WTC11 (cell line): Measurements from ENCODE around the gene RPP30.

Experiments
- CREM ChIP-seq: sonication (generic); formaldehyde crosslinking; IDR thresholded peaks from 2 replicates; pipeline ENCODE4 v1.8.1; 2022; ENCODE audit warnings: mild to moderate bottlenecking, missing genetic modification reagents, moderate library complexity
- NFYB ChIP-seq: sonication (generic); formaldehyde crosslinking; conservative IDR thresholded peaks from 2 replicates; pipeline ENCODE4 v1.8.0; 2022; ENCODE audit warnings: low read depth, missing genetic modification reagents
- NR2C2 ChIP-seq: sonication (generic); formaldehyde crosslinking; IDR thresholded peaks from 2 replicates; pipeline ENCODE4 v1.8.0; 2022; ENCODE audit warnings: mild to moderate bottlenecking, missing genetic modification reagents
- NR3C1 ChIP-seq: sonication (generic); formaldehyde crosslinking; conservative IDR thresholded peaks from 2 replicates; pipeline ENCODE4 v1.8.1; 2023; ENCODE audit warnings: low read depth, mild to moderate bottlenecking, missing genetic modification reagents
- SP1 ChIP-seq: sonication (generic); formaldehyde crosslinking; conservative IDR thresholded peaks from 2 replicates; pipeline ENCODE4 v1.8.1; 2022; ENCODE audit warnings: missing genetic modification reagents
- TF ChIP-seq, protein P1 (sequence below): sonication (generic); formaldehyde crosslinking; IDR thresholded peaks from 2 replicates; pipeline ENCODE4 v1.8.1; 2023; ENCODE audit warnings: mild to moderate bottlenecking, missing genetic modification reagents, moderate library complexity
- TF ChIP-seq, protein P2 (sequence below): sonication (generic); formaldehyde crosslinking; IDR thresholded peaks from 2 replicates; pipeline ENCODE4 v1.8.0; 2023; ENCODE audit warnings: mild to moderate bottlenecking, missing genetic modification reagents
- TF ChIP-seq, protein P3 (sequence below): fragments of 200-600 bp; IDR thresholded peaks from 2 replicates; pipeline ENCODE4 v1.8.0; 2022; ENCODE audit warnings: antibody characterized with exemption
- TF ChIP-seq, protein P4 (sequence below): fragments of 250-450 bp; sonication (Bioruptor Pico); IDR thresholded peaks from 2 replicates; pipeline ENCODE4 v2.1.2; 2022; ENCODE audit warnings: mild to moderate bottlenecking, moderate library complexity
- TF ChIP-seq, protein P5 (sequence below): fragments of 250-450 bp; sonication (Bioruptor Pico); IDR thresholded peaks from 2 replicates; pipeline ENCODE4 v1.9.0; 2021; ENCODE audit warnings: mild to moderate bottlenecking
- TF ChIP-seq, protein P6 (sequence below): sonication (generic); formaldehyde crosslinking; IDR thresholded peaks from 2 replicates; pipeline ENCODE4 v1.8.1; 2023; ENCODE audit warnings: mild to moderate bottlenecking, missing genetic modification reagents, borderline replicate concordance

DNA sequence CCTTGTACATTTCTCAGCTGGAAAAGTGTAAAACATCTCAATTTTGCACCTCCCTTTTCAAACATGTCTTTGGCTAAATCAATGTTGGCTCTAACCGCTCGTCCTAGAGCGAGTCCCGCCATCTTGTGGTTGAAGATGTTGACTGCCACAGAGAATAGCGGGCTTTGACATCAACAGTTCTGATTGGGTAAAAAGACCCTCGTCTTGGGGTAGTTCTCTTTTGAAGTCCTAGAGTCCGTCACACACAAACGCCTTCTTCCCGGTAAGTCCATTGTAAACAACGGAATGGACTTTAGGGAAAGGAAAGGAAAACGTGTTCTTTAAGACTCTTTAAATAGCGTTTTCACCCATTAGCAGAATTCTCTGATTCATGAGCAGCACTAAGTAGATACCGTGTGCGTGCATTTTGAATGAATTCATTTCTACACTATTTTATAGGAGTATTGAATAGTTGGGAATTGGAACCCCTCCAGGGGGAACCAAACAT lies 452 bp upstream of the RPP30 start:
- TF ChIP-seq SP1 (CRISPR knock-in tag) (no peak), NR3C1 (CRISPR knock-in tag) (no peak), NR2C2 (no peak), NFYB (CRISPR knock-in tag) (no peak), CREM (no peak)
- TF ChIP-seq, protein P1, sequence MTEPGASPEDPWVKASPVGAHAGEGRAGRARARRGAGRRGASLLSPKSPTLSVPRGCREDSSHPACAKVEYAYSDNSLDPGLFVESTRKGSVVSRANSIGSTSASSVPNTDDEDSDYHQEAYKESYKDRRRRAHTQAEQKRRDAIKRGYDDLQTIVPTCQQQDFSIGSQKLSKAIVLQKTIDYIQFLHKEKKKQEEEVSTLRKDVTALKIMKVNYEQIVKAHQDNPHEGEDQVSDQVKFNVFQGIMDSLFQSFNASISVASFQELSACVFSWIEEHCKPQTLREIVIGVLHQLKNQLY (CRISPR knock-in tag) = no peak
- TF ChIP-seq, protein P2, sequence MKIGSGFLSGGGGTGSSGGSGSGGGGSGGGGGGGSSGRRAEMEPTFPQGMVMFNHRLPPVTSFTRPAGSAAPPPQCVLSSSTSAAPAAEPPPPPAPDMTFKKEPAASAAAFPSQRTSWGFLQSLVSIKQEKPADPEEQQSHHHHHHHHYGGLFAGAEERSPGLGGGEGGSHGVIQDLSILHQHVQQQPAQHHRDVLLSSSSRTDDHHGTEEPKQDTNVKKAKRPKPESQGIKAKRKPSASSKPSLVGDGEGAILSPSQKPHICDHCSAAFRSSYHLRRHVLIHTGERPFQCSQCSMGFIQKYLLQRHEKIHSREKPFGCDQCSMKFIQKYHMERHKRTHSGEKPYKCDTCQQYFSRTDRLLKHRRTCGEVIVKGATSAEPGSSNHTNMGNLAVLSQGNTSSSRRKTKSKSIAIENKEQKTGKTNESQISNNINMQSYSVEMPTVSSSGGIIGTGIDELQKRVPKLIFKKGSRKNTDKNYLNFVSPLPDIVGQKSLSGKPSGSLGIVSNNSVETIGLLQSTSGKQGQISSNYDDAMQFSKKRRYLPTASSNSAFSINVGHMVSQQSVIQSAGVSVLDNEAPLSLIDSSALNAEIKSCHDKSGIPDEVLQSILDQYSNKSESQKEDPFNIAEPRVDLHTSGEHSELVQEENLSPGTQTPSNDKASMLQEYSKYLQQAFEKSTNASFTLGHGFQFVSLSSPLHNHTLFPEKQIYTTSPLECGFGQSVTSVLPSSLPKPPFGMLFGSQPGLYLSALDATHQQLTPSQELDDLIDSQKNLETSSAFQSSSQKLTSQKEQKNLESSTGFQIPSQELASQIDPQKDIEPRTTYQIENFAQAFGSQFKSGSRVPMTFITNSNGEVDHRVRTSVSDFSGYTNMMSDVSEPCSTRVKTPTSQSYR = no peak
- TF ChIP-seq, protein P3, sequence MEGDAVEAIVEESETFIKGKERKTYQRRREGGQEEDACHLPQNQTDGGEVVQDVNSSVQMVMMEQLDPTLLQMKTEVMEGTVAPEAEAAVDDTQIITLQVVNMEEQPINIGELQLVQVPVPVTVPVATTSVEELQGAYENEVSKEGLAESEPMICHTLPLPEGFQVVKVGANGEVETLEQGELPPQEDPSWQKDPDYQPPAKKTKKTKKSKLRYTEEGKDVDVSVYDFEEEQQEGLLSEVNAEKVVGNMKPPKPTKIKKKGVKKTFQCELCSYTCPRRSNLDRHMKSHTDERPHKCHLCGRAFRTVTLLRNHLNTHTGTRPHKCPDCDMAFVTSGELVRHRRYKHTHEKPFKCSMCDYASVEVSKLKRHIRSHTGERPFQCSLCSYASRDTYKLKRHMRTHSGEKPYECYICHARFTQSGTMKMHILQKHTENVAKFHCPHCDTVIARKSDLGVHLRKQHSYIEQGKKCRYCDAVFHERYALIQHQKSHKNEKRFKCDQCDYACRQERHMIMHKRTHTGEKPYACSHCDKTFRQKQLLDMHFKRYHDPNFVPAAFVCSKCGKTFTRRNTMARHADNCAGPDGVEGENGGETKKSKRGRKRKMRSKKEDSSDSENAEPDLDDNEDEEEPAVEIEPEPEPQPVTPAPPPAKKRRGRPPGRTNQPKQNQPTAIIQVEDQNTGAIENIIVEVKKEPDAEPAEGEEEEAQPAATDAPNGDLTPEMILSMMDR = 0 out of 2 replicates have a peak, but pooled peaks have one; percentile 25
- TF ChIP-seq, protein P4, sequence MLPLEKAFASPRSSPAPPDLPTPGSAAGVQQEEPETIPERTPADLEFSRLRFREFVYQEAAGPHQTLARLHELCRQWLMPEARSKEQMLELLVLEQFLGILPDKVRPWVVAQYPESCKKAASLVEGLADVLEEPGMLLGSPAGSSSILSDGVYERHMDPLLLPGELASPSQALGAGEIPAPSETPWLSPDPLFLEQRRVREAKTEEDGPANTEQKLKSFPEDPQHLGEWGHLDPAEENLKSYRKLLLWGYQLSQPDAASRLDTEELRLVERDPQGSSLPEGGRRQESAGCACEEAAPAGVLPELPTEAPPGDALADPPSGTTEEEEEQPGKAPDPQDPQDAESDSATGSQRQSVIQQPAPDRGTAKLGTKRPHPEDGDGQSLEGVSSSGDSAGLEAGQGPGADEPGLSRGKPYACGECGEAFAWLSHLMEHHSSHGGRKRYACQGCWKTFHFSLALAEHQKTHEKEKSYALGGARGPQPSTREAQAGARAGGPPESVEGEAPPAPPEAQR (CRISPR knock-in tag) = no peak
- TF ChIP-seq, protein P5, sequence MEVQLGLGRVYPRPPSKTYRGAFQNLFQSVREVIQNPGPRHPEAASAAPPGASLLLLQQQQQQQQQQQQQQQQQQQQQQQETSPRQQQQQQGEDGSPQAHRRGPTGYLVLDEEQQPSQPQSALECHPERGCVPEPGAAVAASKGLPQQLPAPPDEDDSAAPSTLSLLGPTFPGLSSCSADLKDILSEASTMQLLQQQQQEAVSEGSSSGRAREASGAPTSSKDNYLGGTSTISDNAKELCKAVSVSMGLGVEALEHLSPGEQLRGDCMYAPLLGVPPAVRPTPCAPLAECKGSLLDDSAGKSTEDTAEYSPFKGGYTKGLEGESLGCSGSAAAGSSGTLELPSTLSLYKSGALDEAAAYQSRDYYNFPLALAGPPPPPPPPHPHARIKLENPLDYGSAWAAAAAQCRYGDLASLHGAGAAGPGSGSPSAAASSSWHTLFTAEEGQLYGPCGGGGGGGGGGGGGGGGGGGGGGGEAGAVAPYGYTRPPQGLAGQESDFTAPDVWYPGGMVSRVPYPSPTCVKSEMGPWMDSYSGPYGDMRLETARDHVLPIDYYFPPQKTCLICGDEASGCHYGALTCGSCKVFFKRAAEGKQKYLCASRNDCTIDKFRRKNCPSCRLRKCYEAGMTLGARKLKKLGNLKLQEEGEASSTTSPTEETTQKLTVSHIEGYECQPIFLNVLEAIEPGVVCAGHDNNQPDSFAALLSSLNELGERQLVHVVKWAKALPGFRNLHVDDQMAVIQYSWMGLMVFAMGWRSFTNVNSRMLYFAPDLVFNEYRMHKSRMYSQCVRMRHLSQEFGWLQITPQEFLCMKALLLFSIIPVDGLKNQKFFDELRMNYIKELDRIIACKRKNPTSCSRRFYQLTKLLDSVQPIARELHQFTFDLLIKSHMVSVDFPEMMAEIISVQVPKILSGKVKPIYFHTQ = no peak
- TF ChIP-seq, protein P6, sequence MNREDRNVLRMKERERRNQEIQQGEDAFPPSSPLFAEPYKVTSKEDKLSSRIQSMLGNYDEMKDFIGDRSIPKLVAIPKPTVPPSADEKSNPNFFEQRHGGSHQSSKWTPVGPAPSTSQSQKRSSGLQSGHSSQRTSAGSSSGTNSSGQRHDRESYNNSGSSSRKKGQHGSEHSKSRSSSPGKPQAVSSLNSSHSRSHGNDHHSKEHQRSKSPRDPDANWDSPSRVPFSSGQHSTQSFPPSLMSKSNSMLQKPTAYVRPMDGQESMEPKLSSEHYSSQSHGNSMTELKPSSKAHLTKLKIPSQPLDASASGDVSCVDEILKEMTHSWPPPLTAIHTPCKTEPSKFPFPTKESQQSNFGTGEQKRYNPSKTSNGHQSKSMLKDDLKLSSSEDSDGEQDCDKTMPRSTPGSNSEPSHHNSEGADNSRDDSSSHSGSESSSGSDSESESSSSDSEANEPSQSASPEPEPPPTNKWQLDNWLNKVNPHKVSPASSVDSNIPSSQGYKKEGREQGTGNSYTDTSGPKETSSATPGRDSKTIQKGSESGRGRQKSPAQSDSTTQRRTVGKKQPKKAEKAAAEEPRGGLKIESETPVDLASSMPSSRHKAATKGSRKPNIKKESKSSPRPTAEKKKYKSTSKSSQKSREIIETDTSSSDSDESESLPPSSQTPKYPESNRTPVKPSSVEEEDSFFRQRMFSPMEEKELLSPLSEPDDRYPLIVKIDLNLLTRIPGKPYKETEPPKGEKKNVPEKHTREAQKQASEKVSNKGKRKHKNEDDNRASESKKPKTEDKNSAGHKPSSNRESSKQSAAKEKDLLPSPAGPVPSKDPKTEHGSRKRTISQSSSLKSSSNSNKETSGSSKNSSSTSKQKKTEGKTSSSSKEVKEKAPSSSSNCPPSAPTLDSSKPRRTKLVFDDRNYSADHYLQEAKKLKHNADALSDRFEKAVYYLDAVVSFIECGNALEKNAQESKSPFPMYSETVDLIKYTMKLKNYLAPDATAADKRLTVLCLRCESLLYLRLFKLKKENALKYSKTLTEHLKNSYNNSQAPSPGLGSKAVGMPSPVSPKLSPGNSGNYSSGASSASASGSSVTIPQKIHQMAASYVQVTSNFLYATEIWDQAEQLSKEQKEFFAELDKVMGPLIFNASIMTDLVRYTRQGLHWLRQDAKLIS (CRISPR knock-in tag) = no peak
